ENCODE measurements around the gene FAM131B. TPM values are rescaled to one million over a fixed set of nuclear protein-coding genes. Genes with fewer than 3 reads are reported as not detected.

FAM131B gene
- total RNA-seq, 4 donors from 2014 or later = 0.27 to 1.4 (median 0.42) TPM; not detected in 1

DNA sequence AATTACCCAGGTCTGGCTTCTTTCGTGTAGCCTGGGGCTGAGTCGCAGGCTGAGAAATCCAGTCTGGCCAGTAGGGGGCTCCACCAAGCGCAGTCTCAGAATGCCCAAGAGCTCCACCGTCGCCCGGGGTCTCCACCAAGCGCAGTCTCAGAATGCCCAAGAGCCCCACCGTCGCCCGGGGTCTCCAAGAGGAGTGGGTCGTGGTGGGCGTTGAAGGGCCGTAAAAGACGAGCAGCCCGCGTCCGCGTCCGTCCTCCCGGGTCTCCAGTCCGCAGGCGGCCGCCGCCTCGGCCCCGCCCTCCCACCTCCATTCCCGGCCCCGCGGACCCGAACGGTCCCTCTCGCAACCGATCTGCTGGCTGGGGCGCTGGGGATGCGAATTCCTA is 17.7 kb upstream of the FAM131B start:
- TF ChIP-seq, protein P1, sequence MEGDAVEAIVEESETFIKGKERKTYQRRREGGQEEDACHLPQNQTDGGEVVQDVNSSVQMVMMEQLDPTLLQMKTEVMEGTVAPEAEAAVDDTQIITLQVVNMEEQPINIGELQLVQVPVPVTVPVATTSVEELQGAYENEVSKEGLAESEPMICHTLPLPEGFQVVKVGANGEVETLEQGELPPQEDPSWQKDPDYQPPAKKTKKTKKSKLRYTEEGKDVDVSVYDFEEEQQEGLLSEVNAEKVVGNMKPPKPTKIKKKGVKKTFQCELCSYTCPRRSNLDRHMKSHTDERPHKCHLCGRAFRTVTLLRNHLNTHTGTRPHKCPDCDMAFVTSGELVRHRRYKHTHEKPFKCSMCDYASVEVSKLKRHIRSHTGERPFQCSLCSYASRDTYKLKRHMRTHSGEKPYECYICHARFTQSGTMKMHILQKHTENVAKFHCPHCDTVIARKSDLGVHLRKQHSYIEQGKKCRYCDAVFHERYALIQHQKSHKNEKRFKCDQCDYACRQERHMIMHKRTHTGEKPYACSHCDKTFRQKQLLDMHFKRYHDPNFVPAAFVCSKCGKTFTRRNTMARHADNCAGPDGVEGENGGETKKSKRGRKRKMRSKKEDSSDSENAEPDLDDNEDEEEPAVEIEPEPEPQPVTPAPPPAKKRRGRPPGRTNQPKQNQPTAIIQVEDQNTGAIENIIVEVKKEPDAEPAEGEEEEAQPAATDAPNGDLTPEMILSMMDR (IDR thresholded peaks at IDR 0.05) = peak in 2 of 3 donors; percentile 32 to 83
- no peak for TF ChIP-seq POLR2A (IDR thresholded peaks at IDR 0.05)
- peak; percentile 90 to 98 for DNase-seq (ENCODE audit: low spot score in 2 of 2)
- intact Hi-C loops (cut with DNase I; ENCODE audit: low total_unique reads) = no loop called here
- H3K4me3 ChIP-seq (ENCODE audit: low read depth, poor library complexity, severe bottlenecking) = peak overlapping the region; percentile 89
- WGBS, 2 donors = 0 to 1% methylated on average over 23 to 35 of the region's 35 CpGs

DNA sequence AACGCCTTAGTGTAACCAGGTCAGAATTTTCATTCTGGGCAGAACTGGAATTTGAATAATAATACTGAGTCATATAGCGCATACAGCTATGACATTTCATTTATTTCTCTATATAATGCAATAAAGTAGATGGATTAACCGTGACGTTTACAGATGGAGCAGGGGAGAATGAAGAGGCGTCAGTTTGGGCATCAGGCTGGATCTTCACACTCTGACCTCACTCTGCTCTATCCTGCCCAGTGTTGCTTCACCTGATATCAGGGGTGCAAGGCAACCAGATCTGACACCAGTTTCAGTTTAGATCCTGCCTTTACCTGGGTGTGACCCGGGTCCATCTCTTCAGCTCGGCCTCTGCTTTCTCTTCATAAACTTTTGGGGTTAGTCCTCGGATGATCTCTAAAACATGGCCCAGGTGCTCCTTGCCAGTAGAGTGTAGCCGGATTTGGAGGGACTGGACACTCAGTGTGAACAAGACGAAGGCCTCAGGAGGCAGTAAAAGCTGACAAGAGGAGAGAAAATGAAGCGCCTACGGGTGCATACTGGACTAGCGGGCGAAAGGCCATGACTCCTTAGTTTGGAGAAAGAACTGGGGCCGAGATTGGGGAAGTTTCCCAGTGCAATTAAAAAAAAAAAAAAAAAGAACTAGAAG is 17.2 kb upstream of the FAM131B start:
- intact Hi-C loops (cut with DNase I; ENCODE audit: low total_unique reads) = no loop called here
- no peak for DNase-seq (ENCODE audit: low spot score in 2 of 2)
- no peak for TF ChIP-seq POLR2A (IDR thresholded peaks at IDR 0.05)
- TF ChIP-seq, protein P1 (IDR thresholded peaks at IDR 0.05) = no peak
- 19 to 25% methylated on average over 15 of the region's 15 CpGs for WGBS, 2 donors
- peak overlapping the region; percentile 89 for H3K4me3 ChIP-seq (ENCODE audit: low read depth, poor library complexity, severe bottlenecking)

DNA sequence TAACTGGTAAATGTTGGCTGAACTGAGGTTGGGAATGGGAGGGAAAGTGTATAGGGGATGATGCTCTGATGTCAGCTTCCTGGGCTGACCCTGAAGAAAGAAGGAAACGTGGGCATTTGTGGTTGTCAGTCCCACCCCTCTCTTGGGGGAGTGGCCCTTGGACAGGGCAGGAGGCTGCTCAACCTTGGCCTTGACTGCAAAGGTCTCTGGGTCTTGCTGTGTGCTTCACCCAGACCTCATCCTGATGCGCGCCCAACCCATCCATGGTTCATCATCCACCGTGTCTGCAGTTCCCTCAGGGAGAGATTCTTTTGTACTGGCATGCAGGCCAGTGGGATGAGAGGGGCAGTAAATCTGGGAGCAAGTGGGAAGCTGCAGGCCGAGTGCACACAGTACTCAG is 13.9 kb upstream of the FAM131B start:
- H3K4me3 ChIP-seq (ENCODE audit: low read depth, poor library complexity, severe bottlenecking) = no peak overlapping the region
- no peak for TF ChIP-seq POLR2A (IDR thresholded peaks at IDR 0.05)
- TF ChIP-seq, protein P1 (IDR thresholded peaks at IDR 0.05) = no peak
- intact Hi-C loops (cut with DNase I; ENCODE audit: low total_unique reads) = no loop called here
- no peak for DNase-seq (ENCODE audit: low spot score in 2 of 2)
- WGBS, 2 donors = 70 to 81% methylated on average over 5 of the region's 5 CpGs

DNA sequence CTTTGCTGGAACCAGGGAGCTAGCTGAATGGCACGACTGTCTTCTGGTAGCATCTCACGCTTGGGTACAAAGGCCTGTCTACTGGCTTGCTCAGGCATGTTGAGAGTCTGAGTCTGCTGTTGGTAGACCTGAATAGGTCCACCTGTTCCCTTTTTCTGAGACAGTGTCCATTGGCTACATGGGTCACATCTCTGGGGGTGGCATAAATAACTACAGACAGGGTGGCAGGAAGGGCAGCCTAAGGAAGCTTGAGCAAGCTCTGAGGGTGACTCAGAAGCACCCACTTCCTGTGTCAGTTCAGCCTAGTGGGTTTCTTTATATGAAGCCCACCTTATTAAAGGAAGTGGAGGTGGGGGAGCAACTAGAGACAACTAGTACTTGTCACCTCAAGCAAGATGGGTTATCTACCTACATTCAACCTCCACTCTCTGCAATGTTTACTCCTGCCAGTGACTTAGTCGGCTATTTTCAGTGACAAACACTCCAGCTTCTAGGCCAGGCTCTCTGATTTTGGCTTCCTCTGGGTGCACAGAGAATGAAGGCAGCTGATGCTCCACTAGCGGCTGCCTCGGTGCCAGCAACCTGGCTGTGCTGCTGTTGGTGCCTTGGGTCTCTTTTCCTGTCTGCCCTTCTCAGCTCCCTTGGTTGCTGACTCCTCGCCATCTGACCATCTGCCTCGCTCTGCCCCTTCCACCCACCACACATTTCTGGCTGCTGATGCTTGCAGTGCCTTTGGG is 13.0 kb upstream of the FAM131B start:
- H3K4me3 ChIP-seq (ENCODE audit: low read depth, poor library complexity, severe bottlenecking) = no peak overlapping the region
- intact Hi-C loops (cut with DNase I; ENCODE audit: low total_unique reads) = no loop called here
- TF ChIP-seq POLR2A (IDR thresholded peaks at IDR 0.05) = no peak
- TF ChIP-seq, protein P1 (IDR thresholded peaks at IDR 0.05) = no peak
- peak in 1 of 2 donors; percentile 68 for DNase-seq (ENCODE audit: low spot score in 2 of 2)
- 77 to 88% methylated on average over 7 of the region's 7 CpGs for WGBS, 2 donors

DNA sequence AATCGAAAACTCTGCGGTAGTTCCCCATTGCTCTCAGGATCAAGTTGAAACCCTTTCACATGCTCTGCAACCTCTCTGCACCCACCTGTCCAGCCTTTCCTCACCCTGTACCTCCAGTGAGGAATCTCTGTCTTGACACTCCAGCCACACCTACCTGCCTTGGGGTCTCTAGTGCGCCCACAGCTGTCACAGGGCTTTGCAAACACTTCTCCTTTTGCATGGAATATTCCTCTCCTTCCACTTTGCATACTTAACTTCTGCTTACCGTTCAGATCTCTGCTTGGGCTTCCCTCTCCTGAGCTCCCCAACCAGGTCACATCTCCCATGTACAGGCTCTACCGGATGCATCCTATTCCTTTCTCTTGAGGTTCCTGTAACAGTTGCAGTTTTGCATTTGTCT is 12.0 kb upstream of the FAM131B start:
- DNase-seq (ENCODE audit: low spot score in 2 of 2) = no peak
- intact Hi-C loops (cut with DNase I; ENCODE audit: low total_unique reads) = no loop called here
- no peak overlapping the region for H3K4me3 ChIP-seq (ENCODE audit: low read depth, poor library complexity, severe bottlenecking)
- WGBS, 2 donors = 81 to 90% methylated on average over 5 of the region's 5 CpGs
- no peak for TF ChIP-seq POLR2A (IDR thresholded peaks at IDR 0.05)
- TF ChIP-seq, protein P1 (IDR thresholded peaks at IDR 0.05) = no peak

Measured in lower leg skin (tissue), 4 donors.